Measurements from ENCODE around the gene PIH1D1. TPM values are rescaled to one million over a fixed set of nuclear protein-coding genes. Genes with fewer than 3 reads are reported as not detected.

PIH1D1 gene
- total RNA-seq, result 100 to 1,000 TPM in 1 of 2 donors, 10 to 100 TPM in 1; 89.5 to 132 TPM

DNA sequence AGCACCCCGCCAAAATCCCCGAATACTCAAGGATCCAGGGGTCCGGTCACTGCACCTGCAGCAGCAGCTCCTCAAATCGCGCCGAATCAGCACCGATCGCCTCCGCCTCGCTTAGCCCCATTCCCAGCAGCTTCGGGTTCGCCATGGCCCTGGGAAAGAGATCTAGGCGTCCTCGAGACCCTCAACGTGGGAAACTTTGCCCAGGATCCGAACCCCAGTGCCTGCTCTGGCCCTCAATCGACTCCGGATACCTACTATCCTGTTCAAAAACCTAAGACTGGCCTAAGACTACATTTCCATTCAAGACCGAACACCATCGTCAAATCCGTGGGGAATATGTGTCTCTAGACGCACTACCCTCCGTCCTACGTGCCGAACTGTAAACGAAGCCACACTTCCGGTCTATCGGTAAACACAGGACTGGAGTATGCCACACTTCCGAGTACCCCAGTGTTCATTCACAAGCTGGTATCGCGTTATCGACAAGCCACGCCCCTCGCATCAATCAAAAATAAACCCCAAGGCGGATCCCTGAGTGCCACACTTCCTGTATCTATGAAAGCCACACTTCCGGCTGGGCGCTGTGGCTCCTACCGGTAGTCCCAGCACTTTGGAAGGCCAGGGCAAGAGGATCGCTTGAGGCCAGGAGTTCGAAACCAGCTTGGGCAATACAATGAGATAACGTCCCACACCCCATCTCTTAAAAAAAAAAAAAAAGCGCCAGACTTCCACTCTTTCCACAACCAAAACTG lies at the start of gene PIH1D1:
PIH1D1 (minus strand) TSS at position 385 of the 752 bp plus-strand sequence; CDS start at position 145, 240 bp downstream.

DNA sequence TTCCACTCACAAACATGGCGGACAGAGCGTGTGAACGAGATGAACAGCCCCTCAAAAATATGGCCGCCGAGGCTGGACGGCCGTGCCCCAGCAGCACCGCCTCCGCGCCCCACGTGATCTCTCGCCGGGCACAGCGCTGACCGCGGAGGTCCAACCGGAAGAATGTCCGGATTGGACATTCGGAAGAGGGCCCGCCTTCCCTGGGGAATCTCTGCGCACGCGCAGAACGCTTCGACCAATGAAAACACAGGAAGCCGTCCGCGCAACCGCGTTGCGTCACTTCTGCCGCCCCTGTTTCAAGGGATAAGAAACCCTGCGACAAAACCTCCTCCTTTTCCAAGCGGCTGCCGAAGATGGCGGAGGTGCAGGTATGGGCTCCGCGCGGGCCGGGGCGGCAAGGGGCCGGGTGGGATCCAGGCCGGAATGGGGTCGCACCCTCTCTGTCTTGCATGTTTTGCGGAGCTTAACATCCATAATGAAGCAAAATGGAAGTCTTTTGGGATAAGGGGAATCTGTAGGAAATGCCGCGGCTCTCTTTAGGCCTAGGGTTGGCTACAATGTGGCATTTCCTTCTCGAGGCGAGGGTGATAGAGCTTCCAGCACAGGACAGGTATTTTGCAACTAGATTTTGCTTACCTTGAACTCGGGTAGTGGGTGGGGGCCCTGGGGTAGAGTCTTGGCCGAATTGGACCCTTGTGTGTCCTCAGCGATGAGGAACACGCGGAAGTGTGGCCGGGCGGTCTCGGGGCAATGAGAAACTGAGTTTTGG lies 35.8 kb upstream of the PIH1D1 start, which contains the start of gene RPL13A:
RPL13A (plus strand) TSS at position 332 of the 769 bp plus-strand sequence; CDS start at position 354, 22 bp downstream.

DNA sequence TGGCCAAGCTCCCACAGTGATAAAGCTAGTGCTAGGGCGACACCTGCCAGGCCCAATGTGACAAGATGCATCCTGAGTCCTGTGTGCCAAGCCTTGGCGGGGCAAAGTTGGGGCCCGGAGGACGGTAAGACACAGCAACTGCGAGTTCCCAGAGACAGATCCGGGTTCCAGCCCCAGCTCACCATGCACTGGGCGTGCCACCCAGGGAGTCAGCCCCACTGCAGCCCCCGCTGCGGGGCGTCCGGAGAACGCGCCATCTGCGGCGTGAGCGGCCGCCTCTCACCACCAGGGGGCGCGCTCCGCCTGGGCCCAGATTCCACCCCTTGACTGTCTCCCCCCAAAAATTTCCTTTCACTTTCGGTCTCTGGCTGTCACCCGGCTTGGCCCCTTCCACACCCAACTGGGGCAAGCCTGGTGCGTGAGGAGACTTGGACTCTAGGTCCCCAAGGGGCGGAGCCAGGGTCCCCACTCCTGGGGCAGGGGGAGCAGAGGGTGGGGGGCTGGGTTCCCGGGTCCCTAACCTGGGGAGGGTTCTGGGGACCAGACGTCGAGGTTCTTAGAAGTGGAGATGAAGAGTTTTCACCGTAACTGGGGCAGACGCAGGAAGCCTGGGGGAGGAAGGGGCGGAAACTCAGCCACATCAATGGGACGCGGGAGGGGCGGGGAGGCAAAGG lies 22.4 kb upstream of the PIH1D1 start, which contains the start of gene FLT3LG:
FLT3LG (plus strand) TSS at position 348 of the 674 bp plus-strand sequence. CDS start 425 bp downstream, outside the sequence.

DNA sequence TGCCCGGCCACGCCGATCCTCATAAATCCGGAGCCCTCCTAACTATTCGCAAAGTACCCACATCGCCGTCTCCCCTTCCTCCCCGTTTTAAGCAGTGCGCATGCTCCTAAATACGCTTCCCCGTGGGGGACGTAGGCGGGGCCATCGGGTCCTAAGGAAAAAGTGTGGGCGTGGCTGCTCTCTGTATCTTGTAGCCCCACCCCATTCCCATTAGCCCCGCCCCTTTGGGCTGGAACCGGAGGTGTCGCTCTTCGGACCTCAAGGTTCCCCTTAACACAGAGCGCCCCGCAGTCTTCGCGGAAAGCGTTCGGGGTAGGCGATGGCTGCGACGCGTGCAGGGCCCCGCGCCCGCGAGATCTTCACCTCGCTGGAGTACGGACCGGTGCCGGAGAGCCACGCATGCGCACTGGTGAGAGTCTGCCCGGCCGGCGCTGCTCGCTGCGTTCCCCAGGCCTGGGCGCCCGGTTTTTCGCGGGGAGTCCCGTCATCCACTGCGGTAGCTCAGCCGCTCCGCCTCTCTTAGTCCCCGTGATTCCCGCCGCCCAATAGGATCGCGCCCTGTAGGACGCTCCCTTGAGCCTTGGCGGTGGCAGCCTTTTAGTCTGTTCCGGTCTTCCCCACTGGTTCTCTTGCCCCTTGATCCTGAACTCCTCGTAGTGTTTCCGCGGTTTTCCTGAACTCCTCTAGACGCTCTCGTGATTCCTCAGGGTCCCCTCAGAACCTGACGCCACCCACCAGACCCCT lies 1.6 kb upstream of the PIH1D1 start, which contains the start of gene ALDH16A1:
ALDH16A1 (plus strand) TSS at position 213 of the 744 bp plus-strand sequence; CDS start at position 320, 107 bp downstream.

DNA sequence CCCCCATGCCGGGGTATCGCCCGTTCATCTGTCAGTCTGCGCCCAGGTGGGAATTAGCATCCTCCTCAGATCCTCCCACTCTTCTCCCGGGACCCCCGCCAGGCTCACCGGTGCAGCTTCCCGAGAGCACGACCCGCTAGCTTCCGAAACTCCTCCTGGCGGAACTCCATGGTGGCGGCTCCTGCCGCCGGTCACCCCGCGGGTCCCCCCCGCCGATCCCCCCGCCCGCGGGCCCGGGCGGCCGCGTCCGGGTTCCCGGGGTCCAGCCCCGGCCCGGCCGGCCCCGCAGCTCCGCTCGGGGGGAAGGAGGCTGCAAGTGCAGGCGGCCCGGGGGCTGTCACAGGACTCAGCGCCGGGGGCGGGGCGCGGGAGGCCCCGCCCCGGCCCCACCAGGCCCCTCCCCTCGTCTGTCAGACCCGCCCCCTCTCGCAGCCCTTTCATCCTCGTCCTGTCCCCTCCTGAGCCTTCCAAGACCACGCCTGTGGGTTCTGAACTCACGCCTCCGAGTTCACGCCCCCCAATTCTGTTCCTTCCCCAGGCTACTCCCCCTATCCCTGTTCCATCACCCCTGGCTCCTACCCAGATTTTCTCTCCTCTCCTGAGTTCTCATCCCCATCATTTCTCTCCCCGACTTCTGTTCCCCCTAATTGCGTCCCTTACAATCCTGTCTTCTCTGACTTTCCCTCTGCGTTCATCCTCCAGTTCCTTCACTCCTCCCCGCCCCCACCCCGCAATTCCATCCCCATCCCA lies 10.2 kb downstream of the PIH1D1 start, which contains the start of gene SLC17A7:
SLC17A7 (minus strand) TSS at position 318 of the 750 bp plus-strand sequence; CDS start at position 170, 148 bp downstream.

DNA sequence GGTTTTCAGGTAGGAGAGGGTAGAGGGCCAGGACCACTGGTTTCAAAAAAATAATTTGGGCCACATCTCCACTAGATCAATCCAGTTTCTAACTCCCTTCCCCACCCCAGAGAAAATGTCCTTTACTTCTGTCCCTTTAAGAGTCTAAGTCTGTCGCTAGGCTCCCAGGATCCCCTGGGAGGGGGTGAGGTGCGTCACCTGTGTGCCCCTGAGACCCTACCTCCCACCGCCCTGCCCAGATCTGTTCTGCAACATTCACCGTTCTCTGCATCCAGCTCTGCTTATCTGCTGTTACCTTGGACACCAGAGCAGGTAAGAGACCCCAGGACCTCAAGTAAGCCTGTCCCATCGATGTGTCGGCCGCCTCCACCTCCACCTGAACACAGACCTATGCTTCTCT lies 26.4 kb downstream of the PIH1D1 start, which contains the start of gene GFY:
GFY (plus strand) TSS at position 211 of the 400 bp plus-strand sequence. CDS start 1,043 bp downstream, outside the sequence.

DNA sequence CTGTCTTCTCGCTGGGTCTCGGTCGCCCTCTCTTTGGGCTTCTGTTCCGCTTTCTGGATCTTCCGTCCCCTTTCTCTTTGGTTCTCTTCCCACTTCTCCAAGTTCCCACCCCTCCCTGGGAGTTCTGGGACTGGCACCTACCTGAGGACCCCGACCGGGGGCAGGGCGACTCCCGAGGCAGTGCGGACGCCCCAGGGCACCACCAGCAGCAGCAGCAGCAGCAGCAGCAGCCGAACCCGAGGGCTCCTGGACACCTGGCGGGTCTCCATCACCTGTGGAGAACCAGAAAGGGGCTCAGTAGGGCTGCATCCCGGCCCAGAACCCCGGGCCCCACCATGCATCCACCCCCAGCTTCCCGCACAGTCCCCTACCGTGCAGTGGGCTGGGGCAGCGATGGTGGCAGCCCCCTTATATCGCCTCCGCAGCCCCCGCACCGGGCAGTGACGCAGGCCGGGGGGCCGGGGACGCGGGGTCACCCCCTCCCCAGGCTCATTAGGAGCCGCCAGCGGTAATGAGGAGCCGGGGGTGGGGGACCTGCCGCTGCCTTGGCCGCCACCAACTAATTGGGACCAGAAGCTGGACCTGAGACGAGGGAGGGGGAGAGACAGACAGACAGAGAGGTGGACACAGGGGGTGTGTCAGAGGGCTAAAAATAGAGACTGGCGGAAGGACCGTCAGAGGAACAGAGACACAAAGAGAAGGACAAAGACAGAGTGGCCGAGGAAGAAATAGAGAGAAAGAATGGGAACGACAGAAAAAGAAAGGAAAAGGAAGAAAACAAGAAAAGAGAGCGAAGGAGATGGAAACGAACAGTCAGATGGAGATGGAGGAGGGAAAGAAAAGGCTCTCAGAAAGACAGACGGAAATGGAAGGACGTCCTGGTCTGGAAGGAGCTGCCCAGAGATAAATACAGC lies 28.3 kb downstream of the PIH1D1 start, which contains the start of gene PTH2:
PTH2 (minus strand) TSS at position 371 of the 914 bp plus-strand sequence; CDS start at position 269, 102 bp downstream.

Small RNA genes lying within 50 kb of the gene (small RNA-seq; reads per million reads assigned to genes)
- gene MIR150 (0.41 to 0.86 reads per million in 2 donors), gene SNORD32A (0 reads per million in 2 donors), gene SNORD33 (0 reads per million in 2 donors), gene SNORD34 (0 reads per million in 2 donors), gene SNORD35A (0 reads per million in 2 donors), gene SNORD35B (0 reads per million in 2 donors)

Other genes starting within 250 kb of the PIH1D1 start
- gene SLC6A16, start 126.6 kb downstream of the PIH1D1 start, total RNA-seq, result under 1 TPM; under 0.01 to 0.69 TPM
- not detected for gene CD37, start 116.4 kb downstream of the PIH1D1 start, total RNA-seq
- 10 to 100 TPM; 29.6 to 30.3 TPM for gene TEAD2, start 89.4 kb downstream of the PIH1D1 start, total RNA-seq
- gene DKKL1, start 87.9 kb downstream of the PIH1D1 start, total RNA-seq, result not detected
- not detected for gene KASH5, start 63.6 kb downstream of the PIH1D1 start, total RNA-seq
- gene PTH2, start 28.4 kb downstream of the PIH1D1 start, total RNA-seq, result not detected
- not detected for gene GFY, start 26.4 kb downstream of the PIH1D1 start, total RNA-seq
- under 1 TPM in 1 of 2 donors, not detected in 1; under 0.01 TPM for gene SLC17A7, start 10.3 kb downstream of the PIH1D1 start, total RNA-seq
- gene ALDH16A1, start 1.4 kb upstream of the PIH1D1 start, total RNA-seq, result 10 to 100 TPM; 47.0 to 65.0 TPM
- 1 to 10 TPM; 2.7 to 3.8 TPM for gene FLT3LG, start 22.4 kb upstream of the PIH1D1 start, total RNA-seq
- 1,000 to 10,000 TPM; 1,225 to 1,537 TPM for gene RPL13A, start 35.8 kb upstream of the PIH1D1 start, total RNA-seq
- 1,000 to 10,000 TPM; 1,700 to 1,752 TPM for gene RPS11, start 44.6 kb upstream of the PIH1D1 start, total RNA-seq
- 10 to 100 TPM; 21.7 to 27.0 TPM for gene FCGRT, start 60.8 kb upstream of the PIH1D1 start, total RNA-seq
- 1 to 10 TPM; 1.4 to 3.0 TPM for gene RCN3, start 76.2 kb upstream of the PIH1D1 start, total RNA-seq
- 100 to 1,000 TPM in 1 of 2 donors, 10 to 100 TPM in 1; 65.4 to 120 TPM for gene NOSIP, start 128.7 kb upstream of the PIH1D1 start, total RNA-seq
- under 1 TPM; 0.34 to 1.00 TPM for gene PRRG2, start 129.5 kb upstream of the PIH1D1 start, total RNA-seq
- gene PRR12, start 139.4 kb upstream of the PIH1D1 start, total RNA-seq, result 1 to 10 TPM; 3.4 to 4.7 TPM
- gene RRAS, start 188.3 kb upstream of the PIH1D1 start, total RNA-seq, result 10 to 100 TPM; 11.0 to 11.3 TPM
- gene SCAF1, start 190.4 kb upstream of the PIH1D1 start, total RNA-seq, result 10 to 100 TPM; 18.6 to 19.3 TPM
- gene IRF3, start 214.0 kb upstream of the PIH1D1 start, total RNA-seq, result 10 to 100 TPM; 24.8 to 55.6 TPM
- gene BCL2L12, start 214.1 kb upstream of the PIH1D1 start, total RNA-seq, result 10 to 100 TPM in 1 of 2 donors, 1 to 10 TPM in 1; 3.1 to 14.0 TPM
- gene PRMT1, start 225.5 kb upstream of the PIH1D1 start, total RNA-seq, result 100 to 1,000 TPM; 195 to 414 TPM
- under 1 TPM; 0.34 to 1.00 TPM for gene ADM5, start 237.8 kb upstream of the PIH1D1 start, total RNA-seq
- 1 to 10 TPM; 2.7 to 4.8 TPM for gene CPT1C, start 239.3 kb upstream of the PIH1D1 start, total RNA-seq

All from melanocyte of skin (primary cell).